ENCODE measurements around the gene WBP2. TPM values are rescaled to one million over a fixed set of nuclear protein-coding genes. Genes with fewer than 3 reads are reported as not detected.
A peak's percentile ranks its signal among the peaks of the same experiment; 100 is the strongest.

Gene WBP2
- total RNA-seq, 4 donors from 2014 or later: 24.9 to 44.2 (median 36.9) TPM

DNA sequence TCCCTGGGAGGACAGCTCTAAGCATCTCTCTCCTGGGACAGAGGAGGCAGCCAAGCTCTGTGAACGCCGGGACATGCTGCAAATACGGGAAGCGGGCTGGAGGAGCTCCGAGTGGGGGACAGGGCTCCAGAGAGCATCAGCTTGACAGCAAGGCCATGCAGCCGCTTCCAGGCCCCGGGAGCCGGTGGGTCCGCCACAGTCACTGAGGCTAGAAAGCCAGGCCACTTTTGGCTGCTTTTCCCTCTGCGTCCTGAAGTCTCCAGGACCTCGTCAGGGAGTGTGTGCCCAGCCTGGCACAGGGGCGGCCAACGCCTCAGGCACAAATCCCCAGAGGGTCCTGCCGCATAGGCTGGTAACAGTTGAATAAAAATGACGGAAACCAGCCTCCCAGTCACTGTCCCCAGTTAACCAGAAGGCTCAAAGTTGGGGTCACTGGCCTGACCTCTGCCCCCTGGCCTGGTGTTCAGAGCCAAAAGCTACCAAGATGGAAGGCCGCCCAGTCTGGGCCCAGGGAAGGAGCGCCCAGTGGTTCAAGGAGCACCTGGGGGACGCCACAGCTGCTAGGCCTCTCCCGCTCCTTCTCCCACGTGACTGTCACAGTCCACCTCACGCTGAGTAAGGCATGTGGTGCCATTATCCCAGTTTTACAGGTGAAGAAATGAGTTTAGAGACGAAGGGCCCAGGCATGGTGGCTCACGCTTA lies 44.8 kb upstream of the WBP2 start:
- intact Hi-C loops (cut with DNase I): no loop called here
- H3K27me3 ChIP-seq: no peaks in the 10 kb centered on the region
- 91% methylated on average over 8 to 11 of the region's 23 CpGs for WGBS, 2 donors
- H3K9me3 ChIP-seq: no peaks in the 10 kb centered on the region
- H3K27ac ChIP-seq: no peak overlapping the region
- TF ChIP-seq, protein P1, sequence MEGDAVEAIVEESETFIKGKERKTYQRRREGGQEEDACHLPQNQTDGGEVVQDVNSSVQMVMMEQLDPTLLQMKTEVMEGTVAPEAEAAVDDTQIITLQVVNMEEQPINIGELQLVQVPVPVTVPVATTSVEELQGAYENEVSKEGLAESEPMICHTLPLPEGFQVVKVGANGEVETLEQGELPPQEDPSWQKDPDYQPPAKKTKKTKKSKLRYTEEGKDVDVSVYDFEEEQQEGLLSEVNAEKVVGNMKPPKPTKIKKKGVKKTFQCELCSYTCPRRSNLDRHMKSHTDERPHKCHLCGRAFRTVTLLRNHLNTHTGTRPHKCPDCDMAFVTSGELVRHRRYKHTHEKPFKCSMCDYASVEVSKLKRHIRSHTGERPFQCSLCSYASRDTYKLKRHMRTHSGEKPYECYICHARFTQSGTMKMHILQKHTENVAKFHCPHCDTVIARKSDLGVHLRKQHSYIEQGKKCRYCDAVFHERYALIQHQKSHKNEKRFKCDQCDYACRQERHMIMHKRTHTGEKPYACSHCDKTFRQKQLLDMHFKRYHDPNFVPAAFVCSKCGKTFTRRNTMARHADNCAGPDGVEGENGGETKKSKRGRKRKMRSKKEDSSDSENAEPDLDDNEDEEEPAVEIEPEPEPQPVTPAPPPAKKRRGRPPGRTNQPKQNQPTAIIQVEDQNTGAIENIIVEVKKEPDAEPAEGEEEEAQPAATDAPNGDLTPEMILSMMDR (IDR thresholded peaks at IDR 0.05): no peak
- TF ChIP-seq POLR2A (IDR thresholded peaks at IDR 0.05): no peak
- no peak overlapping the region for H3K4me3 ChIP-seq
- H3K4me1 ChIP-seq: peaks cover 28 to 50% (median 31%) of the 10 kb centered on the region in 3 donors
- no peak for DNase-seq
- peaks cover 10 to 57% (median 27%) of the 10 kb centered on the region in 3 donors for H3K36me3 ChIP-seq

GRCh38 chr17:75899353-75899752 lies 44.2 kb upstream of the WBP2 start:
- Histone ChIP-seq H3K36me3 (peaks cover 10 to 57% (median 27%) of the 10 kb centered on the region in 3 donors), H3K4me3 (no peak overlapping the region), H3K4me1 (peaks cover 34 to 54% (median 36%) of the 10 kb centered on the region in 3 donors), H3K27ac (no peak overlapping the region), H3K9me3 (no peaks in the 10 kb centered on the region), H3K27me3 (no peaks in the 10 kb centered on the region)
- TF ChIP-seq, protein P1 (IDR thresholded peaks at IDR 0.05): no peak
- TF ChIP-seq POLR2A (IDR thresholded peaks at IDR 0.05): no peak
- DNase-seq: no peak
- WGBS, 2 donors: 80 to 84% methylated on average over 1 to 9 of the region's 13 CpGs
- intact Hi-C loops (cut with DNase I): no loop called here

DNA sequence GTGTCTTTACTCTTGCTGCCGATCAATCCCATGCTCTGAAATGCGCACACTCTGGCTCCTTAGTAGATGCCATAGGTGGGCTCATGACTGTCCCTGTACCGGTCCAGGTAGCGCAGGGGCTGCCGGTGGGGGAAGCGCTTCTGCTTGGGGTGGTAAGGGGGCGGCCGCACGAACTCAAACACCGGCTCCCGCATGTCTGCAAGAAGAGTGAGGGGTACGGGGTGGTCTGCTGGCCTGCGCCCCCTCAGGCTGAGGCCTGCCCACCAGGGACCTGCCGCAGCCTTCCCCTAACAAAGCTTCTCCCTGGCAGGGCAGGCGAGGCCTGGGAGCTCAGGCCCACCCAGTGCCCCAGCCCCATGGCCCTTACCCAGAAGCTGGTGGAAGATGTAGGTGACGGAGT lies 43.7 kb upstream of the WBP2 start:
- intact Hi-C loops (cut with DNase I): no loop called here

GRCh38 chr17:75898065-75898464 lies 42.9 kb upstream of the WBP2 start:
- WGBS, 2 donors: 71 to 92% methylated on average over 3 of the region's 8 CpGs
- Histone ChIP-seq H3K36me3 (peaks cover 10 to 56% (median 27%) of the 10 kb centered on the region in 3 donors), H3K27me3 (no peaks in the 10 kb centered on the region), H3K4me1 (peaks cover 26 to 53% (median 32%) of the 10 kb centered on the region in 3 donors), H3K4me3 (no peak overlapping the region), H3K27ac (peak overlapping the region in 2 of 4 donors; percentile 84 to 99), H3K9me3 (no peaks in the 10 kb centered on the region)
- TF ChIP-seq POLR2A (IDR thresholded peaks at IDR 0.05): no peak
- TF ChIP-seq, protein P1 (IDR thresholded peaks at IDR 0.05): no peak
- intact Hi-C loops (cut with DNase I): no loop called here
- no peak for DNase-seq

More for the DNA sequence above, 43.7 kb upstream of the WBP2 start:
- no peak overlapping the region for H3K4me3 ChIP-seq
- WGBS, 2 donors: 83 to 100% methylated on average over 1 to 4 of the region's 16 CpGs
- TF ChIP-seq POLR2A (IDR thresholded peaks at IDR 0.05): no peak
- TF ChIP-seq, protein P1 (IDR thresholded peaks at IDR 0.05): no peak
- H3K27me3 ChIP-seq: no peaks in the 10 kb centered on the region
- DNase-seq: no peak
- H3K4me1 ChIP-seq: peaks cover 34 to 54% (median 36%) of the 10 kb centered on the region in 3 donors
- H3K9me3 ChIP-seq: no peaks in the 10 kb centered on the region
- H3K27ac ChIP-seq: no peak overlapping the region
- H3K36me3 ChIP-seq: peaks cover 10 to 57% (median 27%) of the 10 kb centered on the region in 3 donors

- TF ChIP-seq POLR2A (IDR thresholded peaks at IDR 0.05): no peak
- TF ChIP-seq, protein P1 (IDR thresholded peaks at IDR 0.05): no peak
- no peaks in the 10 kb centered on the region for H3K27me3 ChIP-seq
- peak overlapping the region; percentile 84 to 99 (median 95) for H3K27ac ChIP-seq
- intact Hi-C loops (cut with DNase I): no loop called here
- no peak for DNase-seq
- H3K36me3 ChIP-seq: peaks cover 10 to 56% (median 29%) of the 10 kb centered on the region in 3 donors
- H3K4me3 ChIP-seq: peak overlapping the region; percentile 72 to 98 (median 90)
- H3K9me3 ChIP-seq: no peaks in the 10 kb centered on the region
- 48 to 76% methylated on average over 8 to 13 of the region's 37 CpGs for WGBS, 2 donors
- H3K4me1 ChIP-seq: peaks cover 25 to 54% (median 32%) of the 10 kb centered on the region in 3 donors
Measured at GRCh38 chr17:75897160-75898019, 42.3 kb upstream of the WBP2 start.
